Psoas muscle (tissue), 8 donors: Measurements from ENCODE around the gene NR1I3. TPM values are rescaled to one million over a fixed set of nuclear protein-coding genes. Genes with fewer than 3 reads are reported as not detected.
"Not testable (repeated sequence)": the region's sequence is repeated elsewhere in the genome, so short reads cannot be mapped to it uniquely, and the experiment has no call there.

Source experiments
- ATAC-seq, 4 donors: fragments of 200-7000 bp; cut with Tn5 transposase; one replicate each; pipeline ENCODE4 v1.9.1; 2020; ENCODE audit warnings: moderate library complexity in 3 of 4, mild to moderate bottlenecking in 2 of 4
- DNase-seq, 2 donors: peaks; one replicate each; pipeline ENCODE4 v3.0.0-alpha.2; 2020
- H3K27ac ChIP-seq: fragments of 200-600 bp; one replicate; pipeline ENCODE4 v1.8.0; 2022
- H3K27me3 ChIP-seq, 3 donors: fragments of 200-600 bp in 1 of 3; one replicate each; pipeline versions ENCODE4 v1.6.1 to v1.8.0; 2013 to 2022; ENCODE audit warnings: low read length in 2 of 3, mild to moderate bottlenecking in 2 of 3, moderate library complexity in 1 of 3; ENCODE audit not compliant: insufficient read depth in 3 of 3
- H3K36me3 ChIP-seq, 2 donors: fragments of 200-600 bp in 1 of 2; one replicate each; pipeline versions ENCODE4 v1.6.1 to v1.8.0; 2013 to 2022; ENCODE audit warnings: low read depth in 1 of 2, mild to moderate bottlenecking in 1 of 2, moderate library complexity in 1 of 2; ENCODE audit not compliant: insufficient read depth in 1 of 2
- H3K4me1 ChIP-seq: fragments of 200-600 bp; one replicate; pipeline ENCODE4 v1.8.0; 2022
- H3K4me3 ChIP-seq: fragments of 200-600 bp; one replicate; pipeline ENCODE4 v1.8.0; 2022; ENCODE audit warnings: mild to moderate bottlenecking
- H3K9me3 ChIP-seq: fragments of 200-600 bp; one replicate; pipeline ENCODE4 v1.8.0; 2022
- WGBS, 3 donors: extraction: QIAGEN DNeasy Blood & Tissue Kit; methylation state at CpG; one replicate each; pipeline versions ENCODE4 v1.1.6 to v1.1.7; 2013; 5-methylcytosine and 5-hydroxymethylcytosine counted together
- intact Hi-C, 2 donors: fragments of 100-400 bp; cut with DNase I; formaldehyde crosslinking; loops; one replicate each; pipeline versions ENCODE4 v1.11.0 to v1.14.2; 2022
- polyA plus RNA-seq, 3 donors: library from polyadenylated mRNA; stranded (reverse); fragments of 200-250 nt; gene quantifications; one replicate each; pipeline ENCODE4 v1.2.3, GENCODE V29; 2013
- total RNA-seq, 4 donors: library from RNA; stranded (reverse); fragmentation: NEBNext Ultra II Directional in 2 of 4; extraction: Animal tissue kit (Norgen Biotek cat#: 25700) in 2 of 4; gene quantifications; one replicate each; pipeline versions ENCODE4 v1.2.1 to v1.2.4, GENCODE V29; 2021 to 2023
- TF ChIP-seq, protein P1 (sequence below): fragments of 200-600 bp; IDR thresholded peaks from one replicate; pipeline ENCODE4 v1.8.0; 2022; ENCODE audit warnings: antibody characterized with exemption
- donor health status: healthy with polysubstance abuse.
- donor health status: DM: no; HTN: no; CAD: no; lungs with moderate emphysema.
- donor health status: Bipolar disorder and iron deficiency.
- donor health status: healthy.
- donor health status: DM: yes; HTN: yes; CAD: no.
- donor health status: DM: no; HTN: no; CAD: no.
- donor health status: DM: no; HTN: no; CAD: no.
- donor health status: DM: yes; HTN: yes; CAD: no.

NR1I3 gene
- total and polyA plus RNA-seq, 7 donors = 0.17 to 0.42 (median 0.25) TPM; not detected in 4

DNA sequence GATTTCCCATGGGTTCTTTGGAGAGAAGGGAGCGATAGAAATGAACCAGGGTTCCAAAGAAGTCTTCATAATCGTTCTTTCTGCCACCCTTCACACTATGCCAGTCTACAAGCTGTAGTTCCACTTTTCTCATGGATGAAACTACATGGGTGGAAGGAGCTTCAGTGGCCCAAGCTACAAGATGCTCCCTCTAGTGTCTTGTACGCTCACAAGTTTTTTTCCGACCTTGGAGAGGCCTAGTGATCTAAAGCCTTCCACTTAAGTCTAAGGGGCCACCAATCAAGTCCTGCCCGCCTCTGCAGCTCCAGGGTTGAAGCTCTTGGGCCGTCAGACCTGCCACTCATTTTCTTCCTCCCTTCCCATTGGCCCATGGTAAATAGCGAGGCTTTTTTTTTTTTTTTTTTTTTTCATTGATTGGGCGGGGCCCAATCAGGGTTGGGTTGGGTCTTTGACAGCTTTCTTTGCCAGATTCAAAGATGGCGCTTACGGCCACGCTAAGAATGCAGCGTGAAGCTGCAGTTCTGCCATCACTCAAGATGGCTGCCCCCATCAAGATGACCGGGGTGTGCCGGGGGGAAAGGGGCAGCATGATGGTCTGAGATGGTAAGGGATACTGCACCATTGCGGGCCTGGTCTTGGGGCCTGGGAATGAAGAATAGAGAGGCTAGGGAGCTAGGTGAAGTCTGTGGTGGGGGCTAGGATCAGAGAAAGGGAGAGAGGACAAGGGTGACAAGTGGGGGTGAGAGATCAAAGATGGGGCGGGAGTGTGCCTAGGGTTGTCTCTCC lies 12.3 kb downstream of the NR1I3 start, which contains the start of gene TOMM40L:
Gene TOMM40L, plus strand, starts transcription at position 527 of the 786 bp plus-strand sequence. CDS start 430 bp downstream, outside the sequence.
- no peaks in the 10 kb centered on the region for H3K9me3 ChIP-seq
- peaks cover 12% of the 10 kb centered on the region for H3K4me1 ChIP-seq
- WGBS, 3 donors = 4% methylated on average over 16 of the region's 16 CpGs
- TF ChIP-seq, protein P1, sequence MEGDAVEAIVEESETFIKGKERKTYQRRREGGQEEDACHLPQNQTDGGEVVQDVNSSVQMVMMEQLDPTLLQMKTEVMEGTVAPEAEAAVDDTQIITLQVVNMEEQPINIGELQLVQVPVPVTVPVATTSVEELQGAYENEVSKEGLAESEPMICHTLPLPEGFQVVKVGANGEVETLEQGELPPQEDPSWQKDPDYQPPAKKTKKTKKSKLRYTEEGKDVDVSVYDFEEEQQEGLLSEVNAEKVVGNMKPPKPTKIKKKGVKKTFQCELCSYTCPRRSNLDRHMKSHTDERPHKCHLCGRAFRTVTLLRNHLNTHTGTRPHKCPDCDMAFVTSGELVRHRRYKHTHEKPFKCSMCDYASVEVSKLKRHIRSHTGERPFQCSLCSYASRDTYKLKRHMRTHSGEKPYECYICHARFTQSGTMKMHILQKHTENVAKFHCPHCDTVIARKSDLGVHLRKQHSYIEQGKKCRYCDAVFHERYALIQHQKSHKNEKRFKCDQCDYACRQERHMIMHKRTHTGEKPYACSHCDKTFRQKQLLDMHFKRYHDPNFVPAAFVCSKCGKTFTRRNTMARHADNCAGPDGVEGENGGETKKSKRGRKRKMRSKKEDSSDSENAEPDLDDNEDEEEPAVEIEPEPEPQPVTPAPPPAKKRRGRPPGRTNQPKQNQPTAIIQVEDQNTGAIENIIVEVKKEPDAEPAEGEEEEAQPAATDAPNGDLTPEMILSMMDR = peak; percentile 58
- DNase-seq (peak; percentile 89 to 95), ATAC-seq (peak; percentile 95 to 98 (median 96))
- intact Hi-C loops = loop anchor here (2.0 to 5.0 kb wide), 4 partner anchors 67 to 157 kb away; partner anchors contain the start of gene SDHC (in 1 of the 2)
- H3K27me3 ChIP-seq = no peaks in the 10 kb centered on the region
- H3K4me3 ChIP-seq = peak within 1 kb of the TSS; percentile 85
- H3K27ac ChIP-seq = peak within 1 kb of the TSS; percentile 77
- peaks cover 8 to 30% of the 10 kb centered on the region in 2 donors for H3K36me3 ChIP-seq

DNA sequence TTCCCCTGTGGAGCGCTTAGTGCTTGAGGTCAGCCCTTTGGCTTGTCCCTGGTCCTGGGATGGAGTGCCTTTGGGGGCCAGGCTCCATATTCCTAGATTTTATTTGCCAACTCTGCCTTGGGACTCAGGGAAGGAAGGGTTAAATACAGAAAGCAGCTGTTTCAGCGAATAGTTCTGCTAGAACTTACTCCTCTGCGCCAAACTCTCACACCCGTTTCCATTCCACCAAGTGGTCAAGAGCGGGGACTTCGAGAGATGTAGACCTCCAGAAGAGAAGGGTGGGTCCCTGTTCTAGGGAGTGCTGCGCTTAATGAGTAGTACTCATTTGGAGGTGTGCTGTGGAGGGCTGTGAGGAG lies 12.8 kb downstream of the NR1I3 start:
- H3K4me1 ChIP-seq = peaks cover 12% of the 10 kb centered on the region
- H3K9me3 ChIP-seq = no peaks in the 10 kb centered on the region
- ATAC-seq (no peak), DNase-seq (no peak)
- intact Hi-C loops = loop anchor here (5.0 kb wide), 3 partner anchors 67 to 157 kb away; partner anchors contain the start of gene SDHC (in 1 of the 2)
- TF ChIP-seq, protein P1 = no peak
- peak overlapping the region; percentile 36 for H3K4me3 ChIP-seq
- H3K27ac ChIP-seq = peak overlapping the region; percentile 61
- H3K36me3 ChIP-seq = peaks cover 7 to 24% of the 10 kb centered on the region in 2 donors
- H3K27me3 ChIP-seq = no peaks in the 10 kb centered on the region
- WGBS, 3 donors = 40 to 57% (median 43%) methylated on average over 7 of the region's 7 CpGs

DNA sequence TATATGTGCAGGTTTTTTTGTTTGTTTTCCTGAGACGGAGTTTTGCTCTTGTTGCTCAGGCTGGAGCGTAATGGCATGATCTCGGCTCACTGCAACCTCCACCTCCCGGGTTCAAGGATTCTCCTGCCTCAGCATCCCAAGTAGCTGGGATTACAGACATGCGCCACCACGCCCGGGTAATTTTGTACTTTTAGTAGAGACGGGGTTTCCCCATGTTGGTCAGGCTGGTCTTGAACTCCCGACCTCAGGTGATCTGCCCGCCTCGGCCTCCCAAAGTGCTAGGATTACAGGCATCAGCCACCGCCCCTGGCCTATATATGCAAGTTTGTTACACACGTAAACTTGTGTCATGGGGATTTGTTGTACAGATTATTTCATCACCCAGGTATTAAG lies 13.3 kb downstream of the NR1I3 start:
- Histone ChIP-seq H3K36me3 (peaks cover 5 to 20% of the 10 kb centered on the region in 2 donors), H3K4me1 (peaks cover 12% of the 10 kb centered on the region), H3K27ac (peak overlapping the region; percentile 61)
- H3K4me3 ChIP-seq, H3K27me3 ChIP-seq, H3K9me3 ChIP-seq, DNase-seq, ATAC-seq: not testable (repeated sequence)
- intact Hi-C loops = loop anchor here (5.0 kb wide), 3 partner anchors 68 to 158 kb away; partner anchors contain the start of gene SDHC (in 1 of the 2)
- WGBS, 3 donors = 83 to 88% (median 85%) methylated on average over 11 to 13 of the region's 13 CpGs

DNA sequence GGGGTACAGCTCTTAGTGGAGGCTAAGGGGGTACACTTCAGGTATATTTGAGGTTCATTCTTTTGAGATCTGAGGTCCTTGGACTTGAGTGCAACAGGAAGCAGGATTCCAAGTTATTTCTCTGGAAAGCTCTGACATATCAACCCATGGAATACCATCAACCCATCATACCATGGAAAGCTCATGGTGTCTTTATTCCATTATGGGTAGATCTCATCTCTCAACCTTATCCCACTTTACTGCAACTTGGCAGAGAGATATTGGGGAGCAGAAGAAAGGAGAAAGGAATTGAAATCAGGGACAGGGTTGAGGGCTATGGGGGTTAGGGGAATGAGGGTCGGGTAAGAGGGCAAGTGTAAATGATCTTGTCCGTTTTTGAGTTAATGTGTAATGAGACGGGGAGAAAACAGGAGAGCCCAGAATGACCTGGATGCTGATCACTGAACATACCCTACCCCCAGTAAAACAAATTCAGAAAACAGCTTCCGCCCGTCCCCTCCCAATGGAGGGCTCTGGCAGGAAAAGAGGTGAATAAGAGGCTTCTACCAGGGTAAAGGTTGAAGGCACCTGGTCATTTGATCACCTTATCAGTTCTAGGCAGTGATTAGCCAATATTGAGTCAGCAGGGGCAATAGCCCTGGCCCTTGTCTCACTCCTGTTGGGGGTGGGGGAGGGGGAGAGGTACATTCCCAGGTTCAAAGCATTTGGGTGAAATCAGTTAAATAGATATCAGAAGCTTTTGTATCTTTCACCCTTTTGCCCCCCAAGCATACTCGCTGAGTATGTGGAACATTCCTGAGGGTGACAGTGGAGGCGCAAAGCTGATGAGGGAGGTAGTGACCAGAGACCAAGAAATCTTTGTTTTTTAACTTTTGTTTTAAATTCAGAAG lies 14.0 kb downstream of the NR1I3 start:
- H3K27ac ChIP-seq = no peak overlapping the region
- intact Hi-C loops = no loop called here
- H3K36me3 ChIP-seq = peaks cover 5 to 13% of the 10 kb centered on the region in 2 donors
- DNase-seq (no peak), ATAC-seq (no peak)
- H3K9me3 ChIP-seq = no peaks in the 10 kb centered on the region
- H3K27me3 ChIP-seq = no peaks in the 10 kb centered on the region
- TF ChIP-seq, protein P1 = no peak
- H3K4me3 ChIP-seq = no peak overlapping the region
- peaks cover 12% of the 10 kb centered on the region for H3K4me1 ChIP-seq
- 90 to 95% (median 95%) methylated on average over 7 of the region's 7 CpGs for WGBS, 3 donors
